Type B pancreatic cell (in vitro differentiated cells): ENCODE results near the gene VAC14. TPM values are rescaled to one million over a fixed set of nuclear protein-coding genes. Genes with fewer than 3 reads are reported as not detected.

Source experiments
- DNase-seq: peaks from one replicate; pipeline ENCODE4 v3.0.0; 2021; ENCODE audit warnings: mixed read lengths; ENCODE audit not compliant: unreplicated experiment; ENCODE audit errors: extremely low spot score
- H3K27ac Mint-ChIP-seq: 2 replicates; pipeline ENCODE4 v1.8.0; 2021; ENCODE audit warnings: mild to moderate bottlenecking, mixed read lengths
- H3K27me3 Mint-ChIP-seq: 2 replicates; pipeline ENCODE4 v1.8.0; 2021; ENCODE audit warnings: mixed read lengths
- H3K36me3 Mint-ChIP-seq: 2 replicates; pipeline ENCODE4 v1.8.0; 2021; ENCODE audit warnings: mixed read lengths
- H3K4me1 Mint-ChIP-seq: one replicate; pipeline ENCODE4 v1.8.0; 2021; ENCODE audit warnings: mixed read lengths; ENCODE audit not compliant: unreplicated experiment
- H3K4me3 Mint-ChIP-seq: 2 replicates; pipeline ENCODE4 v1.8.0; 2021; ENCODE audit warnings: mild to moderate bottlenecking, mixed read lengths
- H3K9me3 Mint-ChIP-seq: 2 replicates; pipeline ENCODE4 v1.8.0; 2021; ENCODE audit warnings: mixed read lengths
- total RNA-seq: library from RNA; stranded (reverse); gene quantifications from 2 replicates; pipeline ENCODE4 v1.2.1, GENCODE V29; 2021; ENCODE audit warnings: low replicate concordance
- TF ChIP-seq, protein P1 (sequence below): fragments of 200-600 bp; sonication (generic); conservative IDR thresholded peaks from 2 replicates; pipeline ENCODE4 v1.5.0; 2021; ENCODE audit warnings: antibody characterized with exemption, mild to moderate bottlenecking

VAC14 gene
- total RNA-seq, 1 donor from 2014 or later, result 38.3 TPM

DNA sequence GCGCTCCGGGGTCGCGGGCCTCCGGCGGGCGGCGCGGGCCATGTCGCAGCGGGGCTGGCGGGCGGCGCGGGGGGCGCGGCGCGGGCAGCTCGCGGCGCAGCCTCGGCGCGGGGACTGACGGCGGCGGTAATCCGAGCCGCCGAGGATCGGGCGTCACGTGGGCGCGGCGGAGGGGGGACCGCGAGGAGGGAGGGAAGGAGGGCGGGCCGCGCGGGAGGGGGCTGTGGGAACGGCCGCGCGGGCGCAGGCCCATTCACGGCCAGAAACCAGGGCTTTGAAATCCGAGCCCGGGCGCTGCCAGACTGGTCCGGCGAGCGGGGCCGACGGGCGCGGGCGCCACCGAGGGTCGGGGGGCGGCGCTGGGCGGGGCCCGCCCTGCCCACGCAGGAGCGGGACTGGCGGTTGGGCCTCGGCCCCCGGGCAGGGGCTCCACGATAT is 115.0 kb downstream of the VAC14 start, which contains the start of gene MTSS2:
MTSS2 (minus strand) TSS at position 116 of the 438 bp plus-strand sequence. CDS start 262 bp downstream, outside the sequence.
- Mint-ChIP-seq H3K27ac (peak within 1 kb of the TSS; percentile 68), H3K4me3 (peak within 1 kb of the TSS; percentile 87), H3K27me3 (no peaks in the 10 kb centered on the region), H3K36me3 (no peaks in the 10 kb centered on the region), H3K9me3 (no peaks in the 10 kb centered on the region), H3K4me1 (peaks cover 36% of the 10 kb centered on the region)
- TF ChIP-seq, protein P1, sequence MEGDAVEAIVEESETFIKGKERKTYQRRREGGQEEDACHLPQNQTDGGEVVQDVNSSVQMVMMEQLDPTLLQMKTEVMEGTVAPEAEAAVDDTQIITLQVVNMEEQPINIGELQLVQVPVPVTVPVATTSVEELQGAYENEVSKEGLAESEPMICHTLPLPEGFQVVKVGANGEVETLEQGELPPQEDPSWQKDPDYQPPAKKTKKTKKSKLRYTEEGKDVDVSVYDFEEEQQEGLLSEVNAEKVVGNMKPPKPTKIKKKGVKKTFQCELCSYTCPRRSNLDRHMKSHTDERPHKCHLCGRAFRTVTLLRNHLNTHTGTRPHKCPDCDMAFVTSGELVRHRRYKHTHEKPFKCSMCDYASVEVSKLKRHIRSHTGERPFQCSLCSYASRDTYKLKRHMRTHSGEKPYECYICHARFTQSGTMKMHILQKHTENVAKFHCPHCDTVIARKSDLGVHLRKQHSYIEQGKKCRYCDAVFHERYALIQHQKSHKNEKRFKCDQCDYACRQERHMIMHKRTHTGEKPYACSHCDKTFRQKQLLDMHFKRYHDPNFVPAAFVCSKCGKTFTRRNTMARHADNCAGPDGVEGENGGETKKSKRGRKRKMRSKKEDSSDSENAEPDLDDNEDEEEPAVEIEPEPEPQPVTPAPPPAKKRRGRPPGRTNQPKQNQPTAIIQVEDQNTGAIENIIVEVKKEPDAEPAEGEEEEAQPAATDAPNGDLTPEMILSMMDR, result no peak
- peak; percentile 91 for DNase-seq

DNA sequence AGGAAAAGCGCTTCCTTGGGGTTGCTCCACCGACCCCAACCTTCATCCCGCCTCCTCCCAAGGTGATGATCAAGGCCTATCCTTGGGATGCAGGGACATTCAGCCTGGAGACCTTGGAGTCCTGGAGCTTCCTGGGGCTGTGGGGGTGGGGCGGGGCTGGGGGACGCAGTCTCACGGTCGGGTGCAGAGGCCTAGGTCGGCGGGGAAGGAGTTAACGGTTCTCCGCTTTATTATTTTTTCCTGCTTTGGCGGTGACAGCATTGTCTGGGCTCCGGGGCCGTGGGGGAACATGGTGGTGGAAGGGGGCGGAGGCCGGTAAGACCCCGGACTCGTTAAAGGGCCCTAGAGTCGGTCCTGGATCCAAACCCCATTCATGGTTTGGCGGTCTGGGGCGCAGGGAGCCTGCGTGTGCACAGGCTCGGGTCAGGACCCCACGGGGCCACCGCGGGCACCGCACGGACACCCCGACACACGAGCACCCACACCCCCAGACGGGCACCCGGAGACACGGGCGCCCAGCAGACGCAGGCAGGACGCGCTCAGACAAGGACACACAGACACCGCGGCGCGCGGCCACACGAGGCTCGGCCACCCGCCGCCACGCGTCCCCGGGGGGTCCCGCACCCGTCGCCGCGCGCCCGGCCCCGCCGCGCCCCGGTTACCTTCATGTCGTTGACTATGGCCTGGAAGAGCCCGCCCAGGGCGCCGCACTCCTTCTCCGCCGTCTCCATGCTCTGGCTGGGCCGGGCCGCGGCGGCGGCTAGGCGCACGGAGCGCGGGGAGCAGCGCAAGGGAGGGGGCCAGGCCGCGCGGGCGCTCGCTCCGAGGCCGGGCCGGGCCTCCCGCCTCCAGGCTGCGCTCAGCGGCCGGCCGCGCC is 115.7 kb downstream of the VAC14 start:
- Mint-ChIP-seq H3K4me3 (peak overlapping the region; percentile 87), H3K36me3 (no peaks in the 10 kb centered on the region), H3K9me3 (no peaks in the 10 kb centered on the region), H3K27me3 (no peaks in the 10 kb centered on the region), H3K4me1 (peaks cover 31% of the 10 kb centered on the region), H3K27ac (no peak overlapping the region)
- DNase-seq, result no peak
- TF ChIP-seq, protein P1, result no peak

- Mint-ChIP-seq H3K4me1 (peaks cover 31% of the 10 kb centered on the region), H3K4me3 (peak overlapping the region; percentile 87), H3K9me3 (no peaks in the 10 kb centered on the region), H3K36me3 (no peaks in the 10 kb centered on the region), H3K27ac (no peak overlapping the region), H3K27me3 (no peaks in the 10 kb centered on the region)
- DNase-seq, result no peak
- TF ChIP-seq, protein P1, result no peak
These were observed 116.6 kb downstream of the VAC14 start for GRCh38 chr16:70684146-70685060.

- peak overlapping the region; percentile 74 for H3K27ac Mint-ChIP-seq
- H3K27me3 Mint-ChIP-seq, result no peaks in the 10 kb centered on the region
- H3K36me3 Mint-ChIP-seq, result no peaks in the 10 kb centered on the region
- no peak for DNase-seq
- H3K9me3 Mint-ChIP-seq, result no peaks in the 10 kb centered on the region
- TF ChIP-seq, protein P1, result no peak
- peak overlapping the region; percentile 76 for H3K4me3 Mint-ChIP-seq
- peaks cover 27% of the 10 kb centered on the region for H3K4me1 Mint-ChIP-seq
These were observed 117.6 kb downstream of the VAC14 start for GRCh38 chr16:70683146-70683944.
